Mesenteric fat pad (tissue), 1 donor: ENCODE measurements around the gene CHST11. TPM values are rescaled to one million over a fixed set of nuclear protein-coding genes. Genes with fewer than 3 reads are reported as not detected.

ENCODE experiments used
- DNase-seq: peaks from one replicate; pipeline ENCODE4 v3.0.0-alpha.2; 2020; ENCODE audit warnings: low spot score
- total RNA-seq: library from RNA; stranded (reverse); fragmentation: NEBNext Ultra II Directional; extraction: Animal tissue kit (Norgen Biotek cat#: 25700); gene quantifications from one replicate; pipeline ENCODE4 v1.2.1, GENCODE V29; 2021
- donor health status: DM: yes; HTN: yes; CAD: no.

Gene CHST11
- total RNA-seq, 1 donor from 2014 or later = 15.4 TPM

DNA sequence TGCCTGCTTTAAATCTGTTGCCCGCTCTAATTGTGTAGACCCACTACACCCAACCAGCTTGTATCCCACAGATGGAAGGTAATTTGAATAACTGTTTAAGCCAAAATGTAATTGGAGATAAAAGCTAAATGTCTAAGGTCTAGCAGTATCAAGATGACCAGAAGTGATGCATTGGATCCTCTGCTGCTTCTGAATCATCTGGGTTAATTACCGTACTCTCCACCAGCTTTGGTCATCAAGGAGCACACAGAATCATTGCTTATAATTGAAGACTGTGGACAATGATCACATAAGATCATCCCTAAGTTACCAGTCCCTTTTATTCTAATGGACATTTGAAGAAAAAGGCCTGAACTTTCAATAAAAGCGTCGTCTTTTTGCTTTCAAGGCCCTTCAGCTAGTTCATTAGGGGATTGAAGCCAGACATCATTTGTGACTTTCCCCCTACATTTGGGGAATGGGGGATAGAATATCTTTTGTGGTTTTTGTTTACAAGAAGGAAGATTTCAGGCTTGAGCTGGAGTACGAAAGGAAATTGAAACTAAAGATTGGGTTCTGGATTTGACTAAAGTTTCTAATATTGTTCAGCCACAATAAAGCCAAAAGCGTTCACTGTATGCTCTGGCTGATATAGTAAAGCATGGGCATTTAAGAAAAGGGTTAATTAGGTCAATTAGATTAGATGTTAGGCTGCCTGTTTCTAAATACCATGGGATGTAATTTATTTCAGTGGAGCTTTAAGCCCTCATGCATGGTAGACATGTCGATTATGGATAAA is 123.2 kb downstream of the CHST11 start:
- DNase-seq = no peak

DNA sequence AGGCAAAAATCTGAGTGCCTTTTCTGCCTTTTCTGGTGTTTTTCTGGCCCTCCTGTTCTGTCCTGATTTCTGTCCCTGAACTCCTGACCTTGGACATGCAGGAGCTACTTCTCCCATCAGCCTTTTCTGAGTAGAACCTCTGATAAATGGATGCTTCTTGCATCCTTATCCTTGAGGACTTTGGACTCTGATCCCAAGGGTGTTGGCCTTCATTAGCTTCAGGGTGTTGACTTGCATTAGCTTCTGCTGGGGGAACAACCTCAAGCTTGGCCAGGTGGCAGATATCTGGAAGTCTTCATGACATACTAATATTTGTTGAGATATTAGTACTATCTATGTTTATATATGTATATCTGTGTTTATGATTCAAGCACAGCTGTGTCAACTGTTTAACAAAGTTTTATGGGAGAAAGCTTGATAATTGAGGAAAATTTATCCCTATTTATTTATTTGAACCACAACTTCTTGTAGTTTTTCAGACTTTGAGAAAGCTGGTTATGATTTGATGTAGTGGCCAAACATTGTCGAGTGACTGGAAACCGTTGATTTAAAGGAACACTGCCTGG is 124.3 kb downstream of the CHST11 start:
- no peak for DNase-seq

DNA sequence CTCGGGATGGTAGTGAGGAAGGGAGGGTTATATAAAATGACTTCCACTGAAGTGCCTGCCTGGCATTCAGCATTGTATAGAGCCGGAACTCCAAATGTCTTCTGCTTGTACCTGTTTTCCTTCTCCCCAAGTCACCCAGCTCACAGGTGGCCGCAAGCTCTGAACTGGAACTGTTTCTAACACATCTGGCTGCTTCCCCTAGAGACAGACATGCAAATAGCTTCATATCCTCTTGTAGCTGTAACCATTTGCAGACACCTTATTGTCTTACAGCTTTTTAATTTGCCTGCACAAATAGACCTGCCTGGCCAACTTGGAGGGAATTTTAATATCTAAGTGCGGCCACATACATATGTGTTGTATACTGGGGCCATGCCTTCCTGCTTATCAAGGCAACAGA is 126.0 kb downstream of the CHST11 start:
- peak; percentile 12 for DNase-seq

DNA sequence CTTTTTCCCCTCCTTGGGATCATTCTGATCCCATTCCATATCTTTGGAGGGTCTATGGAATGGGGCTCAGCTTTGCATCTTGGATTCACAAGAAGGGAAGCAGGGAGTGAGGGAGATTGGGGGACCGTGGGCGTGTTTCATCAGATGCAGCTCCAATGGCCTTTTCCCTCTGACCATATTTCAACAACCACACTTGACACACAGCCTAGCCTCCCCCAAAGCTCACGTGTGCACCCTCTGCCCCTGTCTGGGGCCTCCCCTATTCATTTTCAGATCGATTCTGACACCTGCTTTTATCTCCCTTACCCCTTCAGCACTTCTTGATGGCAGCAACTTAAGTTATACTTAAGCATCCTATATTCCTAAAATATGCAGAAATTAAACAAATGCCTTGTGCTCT is 126.6 kb downstream of the CHST11 start:
- DNase-seq = peak; percentile 28

DNA sequence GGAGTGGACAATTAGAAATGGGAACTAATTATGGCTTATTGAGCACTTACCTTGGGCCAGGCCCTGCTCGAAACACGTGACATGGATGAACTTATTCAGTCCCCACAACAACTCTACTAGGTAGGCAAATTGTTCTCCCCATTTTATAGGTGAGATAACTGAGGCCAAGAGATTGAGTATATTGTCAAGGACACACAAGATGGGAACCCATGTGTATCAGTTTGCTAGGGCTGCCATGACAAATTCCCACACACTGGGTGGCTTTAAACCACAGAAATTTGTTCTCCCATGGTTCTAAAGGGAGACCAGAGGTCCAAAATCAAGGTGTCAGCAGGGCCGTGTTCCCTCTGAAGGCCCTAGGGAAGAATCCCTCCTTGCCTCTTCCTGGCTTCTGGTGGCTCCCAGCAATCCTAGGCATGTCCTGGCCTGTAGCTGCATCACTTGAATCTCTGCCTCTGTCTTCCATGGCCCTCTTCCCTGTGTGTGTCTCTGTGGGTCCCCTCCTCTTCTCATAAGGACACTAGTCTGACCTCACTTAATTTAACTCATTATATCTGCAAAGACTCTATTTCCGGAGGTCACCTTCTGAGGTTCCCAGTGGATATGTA is 128.8 kb downstream of the CHST11 start:
- peak; percentile 24 for DNase-seq

DNA sequence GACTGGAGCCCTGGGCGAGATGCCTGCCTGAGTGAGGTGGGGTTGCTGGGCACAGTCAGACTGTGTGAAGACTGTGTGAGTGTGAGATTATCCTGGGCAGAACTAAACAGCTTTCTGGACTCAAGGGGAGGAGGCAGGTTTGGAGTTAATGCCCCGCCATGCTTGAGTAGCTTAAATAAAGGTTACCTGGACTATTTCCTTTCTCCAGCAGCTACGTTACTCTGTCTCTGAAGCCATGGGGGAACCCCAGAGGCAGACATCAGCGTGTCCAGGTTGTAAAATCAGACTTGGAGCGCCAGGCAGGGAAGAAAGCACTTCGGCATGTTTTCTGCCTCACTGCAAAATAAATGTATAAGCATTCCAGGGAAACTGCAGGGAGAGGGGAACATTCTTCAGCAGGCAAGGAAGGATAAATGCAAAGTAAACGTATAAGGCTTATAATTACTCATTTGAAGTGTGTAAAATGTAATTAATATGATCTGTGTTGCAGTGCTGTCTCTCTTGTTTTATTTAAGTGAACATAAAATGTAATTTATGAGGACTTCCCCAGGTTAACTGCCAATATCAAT is 129.7 kb downstream of the CHST11 start:
- DNase-seq = peak; percentile 57

DNA sequence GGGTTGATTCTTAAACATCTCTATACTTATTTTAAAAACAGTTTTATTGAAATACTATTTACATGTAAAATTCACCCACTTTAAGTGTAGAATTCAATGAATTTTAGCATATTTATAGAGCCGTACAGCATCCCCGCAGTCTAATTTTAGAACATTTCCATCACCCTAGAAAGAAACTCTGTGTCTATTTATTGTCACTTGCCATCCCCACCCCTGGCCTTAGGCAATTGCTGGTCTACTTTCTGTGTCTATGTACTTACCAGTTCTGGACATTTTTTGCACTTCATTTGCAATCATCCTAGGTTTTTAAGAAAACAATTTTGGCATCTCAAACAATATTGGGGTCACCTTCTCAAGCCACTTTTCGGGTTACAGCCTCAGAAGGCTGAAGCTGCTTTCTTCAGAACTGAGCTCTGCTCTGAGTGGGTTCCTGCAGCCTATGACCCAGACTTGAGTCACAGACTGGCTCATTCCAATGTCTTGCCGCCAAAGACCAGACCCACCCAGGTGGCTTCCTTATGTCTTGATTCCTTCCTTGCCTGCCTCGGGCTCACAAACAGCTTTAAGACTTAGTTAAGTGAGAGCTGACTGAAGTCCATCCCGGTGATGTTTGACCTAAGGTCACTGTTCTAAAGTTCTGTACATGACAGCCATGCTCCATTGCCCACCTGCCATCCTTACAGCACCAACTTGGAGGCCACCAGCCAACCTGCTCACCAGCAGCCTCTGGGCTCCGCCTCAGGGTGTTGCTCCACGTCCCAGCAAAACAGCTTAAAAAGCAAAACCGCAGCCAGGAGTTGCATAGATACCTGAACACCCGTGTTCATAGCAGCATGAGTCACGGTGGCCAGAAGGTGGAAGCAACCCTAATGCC is 131.5 kb downstream of the CHST11 start:
- peak; percentile 82 for DNase-seq

DNA sequence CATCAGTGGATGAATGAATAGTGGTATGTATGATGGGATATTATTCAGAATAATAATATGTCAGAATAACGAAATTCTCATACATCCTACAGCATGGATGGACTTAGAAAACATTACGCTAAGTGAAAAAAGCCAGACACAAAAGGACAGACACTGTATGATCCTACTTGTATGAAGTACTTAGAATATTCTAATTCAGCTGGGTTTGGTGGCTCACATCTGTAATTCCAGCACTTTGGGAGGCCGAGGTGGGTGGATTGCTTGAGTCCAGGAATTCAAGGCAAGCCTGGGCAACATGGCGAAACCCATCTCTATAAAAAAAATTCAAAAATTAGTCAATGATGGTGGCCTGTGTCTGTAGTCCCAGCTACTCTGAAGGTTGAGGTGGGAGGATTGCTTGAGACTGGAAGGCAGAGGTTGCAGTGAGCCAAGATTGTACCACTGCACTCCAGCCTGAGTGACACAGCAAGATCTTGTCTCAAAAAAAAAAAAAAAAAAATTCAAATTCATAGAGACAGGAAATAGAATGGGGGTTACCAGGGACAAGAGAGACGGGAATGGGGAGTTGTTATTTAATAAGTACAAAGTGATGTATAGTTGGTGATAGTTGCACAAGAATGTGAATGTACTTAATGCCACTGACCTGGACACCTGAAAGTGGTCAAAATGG is 132.3 kb downstream of the CHST11 start:
- DNase-seq = no peak

DNA sequence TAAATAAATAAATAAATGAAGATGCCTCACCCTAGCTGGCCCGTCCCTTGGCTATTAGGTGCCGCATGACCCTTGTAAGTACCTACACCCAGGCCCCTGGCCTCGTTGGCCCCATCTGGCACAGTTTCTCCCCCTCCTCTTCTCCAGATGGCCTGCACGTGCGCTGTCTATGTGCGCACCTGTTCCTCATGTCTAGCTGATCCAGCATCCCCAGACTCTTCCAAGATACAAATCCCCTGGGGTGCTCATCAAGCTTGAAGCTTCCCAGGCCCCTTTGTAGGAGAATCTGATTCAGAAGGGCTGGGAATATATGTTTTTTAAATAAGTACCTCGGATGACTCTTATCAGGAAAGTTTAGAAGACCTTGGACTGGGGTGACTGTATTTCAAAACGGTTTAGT is 133.3 kb downstream of the CHST11 start:
- DNase-seq = peak; percentile 20

DNA sequence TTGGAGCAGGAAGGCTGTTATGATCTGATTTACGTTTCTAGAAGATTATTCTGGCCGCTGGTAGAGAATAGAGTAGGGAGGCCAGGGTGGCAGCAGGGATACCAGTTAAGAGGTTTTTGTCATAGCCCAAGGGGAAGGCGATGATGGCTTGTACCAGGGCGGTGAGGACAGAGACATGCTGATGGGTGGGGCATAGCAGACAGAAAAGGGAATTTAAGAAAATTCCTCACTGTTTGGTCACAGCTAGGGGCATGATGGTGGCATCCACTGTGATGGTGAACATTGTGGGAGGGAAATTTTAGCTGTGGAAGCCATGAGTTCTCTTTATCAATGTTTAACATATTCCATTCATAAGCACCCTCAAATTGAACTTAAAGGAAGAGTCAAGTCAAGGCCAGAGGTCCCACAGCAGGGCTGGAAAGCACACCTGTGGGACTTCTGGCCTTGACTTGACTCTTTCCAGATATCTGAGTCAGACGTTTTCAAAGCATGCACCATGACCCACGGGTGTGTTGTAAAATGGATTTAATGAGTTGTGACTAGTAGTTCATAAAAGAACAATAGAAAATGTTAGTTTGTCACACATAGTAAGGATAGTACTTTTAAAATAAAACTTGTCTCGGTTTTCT is 134.6 kb downstream of the CHST11 start:
- DNase-seq = peak; percentile 16

DNA sequence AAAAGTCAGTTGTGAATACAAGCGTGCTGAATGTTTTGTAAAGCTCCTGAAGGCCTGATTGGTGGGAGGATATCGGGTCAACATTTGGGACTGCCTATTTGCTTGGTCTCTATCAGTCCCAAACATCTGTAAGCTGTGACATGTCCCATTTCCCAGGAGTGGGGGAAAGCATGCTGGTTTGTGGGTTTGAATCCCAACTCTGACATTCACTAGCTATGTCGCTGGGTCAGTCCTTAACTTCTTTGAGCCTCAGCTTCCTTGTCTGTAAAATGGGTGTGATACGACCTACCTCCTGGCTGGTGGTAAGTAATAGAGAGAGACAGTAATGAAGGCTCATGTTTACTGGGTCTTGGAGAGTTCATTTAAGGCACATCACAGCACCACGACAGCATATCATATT is 136.7 kb downstream of the CHST11 start:
- DNase-seq = no peak

DNA sequence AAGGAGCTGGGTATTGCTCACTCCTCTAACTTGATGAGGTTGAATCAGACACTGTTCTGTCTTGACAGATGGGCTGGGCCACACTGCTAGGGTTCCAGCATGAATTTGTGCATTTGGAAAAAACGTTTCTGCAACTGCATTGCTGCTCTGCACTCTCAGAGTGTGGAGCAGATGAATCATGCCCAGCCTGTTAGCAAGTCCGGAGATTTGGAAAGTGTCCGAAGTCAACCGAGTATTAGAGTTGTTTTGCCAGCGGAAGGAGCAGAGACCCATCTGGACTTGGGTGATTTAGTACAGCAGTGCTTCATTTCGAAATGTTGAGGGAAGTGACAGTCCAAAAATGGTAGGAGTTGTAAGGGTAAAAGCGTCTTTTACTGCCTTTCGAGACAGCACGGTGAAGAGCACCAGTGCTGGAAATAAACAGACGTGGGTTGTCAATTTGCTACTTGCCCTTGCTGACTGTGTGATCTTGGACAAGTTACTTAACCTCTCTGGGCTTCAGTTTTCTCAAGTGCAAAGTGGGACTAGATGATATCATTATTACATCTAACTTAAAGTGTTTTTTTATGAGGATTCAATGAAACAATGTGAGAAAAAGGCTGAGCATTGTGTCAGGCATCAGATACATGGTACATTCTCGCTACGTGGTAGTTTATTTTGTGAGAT is 139.5 kb downstream of the CHST11 start:
- DNase-seq = peak; percentile 35

DNA sequence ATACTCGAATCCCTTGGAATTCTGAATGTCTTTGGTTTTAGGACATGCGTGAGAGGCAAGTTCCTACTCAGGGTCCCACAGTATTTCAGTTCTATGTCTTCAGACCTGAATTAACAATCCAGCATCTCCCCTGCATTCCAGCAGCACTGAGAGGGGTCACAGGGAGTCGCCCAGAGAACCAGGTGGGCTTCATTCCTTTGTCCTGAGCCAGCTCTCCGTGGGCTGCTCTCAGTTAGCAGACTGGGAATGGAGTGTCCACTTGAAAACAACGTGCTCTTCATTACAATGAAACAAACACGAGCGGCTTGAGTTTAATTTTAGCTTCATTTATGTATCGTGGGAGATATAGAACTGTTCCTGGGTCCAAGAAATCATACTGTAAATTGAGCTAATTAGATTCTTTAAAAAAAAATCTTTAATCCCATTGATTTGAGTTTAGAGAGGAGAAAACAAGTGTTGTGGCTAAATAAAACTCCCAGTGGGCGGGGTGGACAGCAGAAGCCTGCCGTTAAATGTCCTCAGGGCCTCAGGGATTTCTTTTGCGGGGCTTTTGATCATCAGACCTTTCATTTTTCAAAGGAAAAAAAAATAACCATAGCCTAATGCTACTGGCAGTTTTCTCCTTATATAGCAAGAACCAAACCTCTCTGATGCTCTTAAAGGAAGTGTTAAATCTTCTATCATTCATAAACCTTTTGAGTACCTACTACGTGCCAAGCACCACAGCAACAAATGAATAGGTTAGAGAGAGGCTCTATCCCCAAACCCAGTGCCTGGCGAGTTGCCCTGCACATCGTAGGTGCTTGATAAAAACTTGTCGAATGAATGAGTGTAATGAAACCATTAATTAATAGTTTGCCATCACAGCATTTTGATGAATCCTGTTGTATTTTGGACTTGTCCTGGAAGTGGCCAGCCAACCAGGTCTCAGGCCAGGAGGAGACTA is 140.4 kb downstream of the CHST11 start:
- DNase-seq = peak; percentile 39

DNA sequence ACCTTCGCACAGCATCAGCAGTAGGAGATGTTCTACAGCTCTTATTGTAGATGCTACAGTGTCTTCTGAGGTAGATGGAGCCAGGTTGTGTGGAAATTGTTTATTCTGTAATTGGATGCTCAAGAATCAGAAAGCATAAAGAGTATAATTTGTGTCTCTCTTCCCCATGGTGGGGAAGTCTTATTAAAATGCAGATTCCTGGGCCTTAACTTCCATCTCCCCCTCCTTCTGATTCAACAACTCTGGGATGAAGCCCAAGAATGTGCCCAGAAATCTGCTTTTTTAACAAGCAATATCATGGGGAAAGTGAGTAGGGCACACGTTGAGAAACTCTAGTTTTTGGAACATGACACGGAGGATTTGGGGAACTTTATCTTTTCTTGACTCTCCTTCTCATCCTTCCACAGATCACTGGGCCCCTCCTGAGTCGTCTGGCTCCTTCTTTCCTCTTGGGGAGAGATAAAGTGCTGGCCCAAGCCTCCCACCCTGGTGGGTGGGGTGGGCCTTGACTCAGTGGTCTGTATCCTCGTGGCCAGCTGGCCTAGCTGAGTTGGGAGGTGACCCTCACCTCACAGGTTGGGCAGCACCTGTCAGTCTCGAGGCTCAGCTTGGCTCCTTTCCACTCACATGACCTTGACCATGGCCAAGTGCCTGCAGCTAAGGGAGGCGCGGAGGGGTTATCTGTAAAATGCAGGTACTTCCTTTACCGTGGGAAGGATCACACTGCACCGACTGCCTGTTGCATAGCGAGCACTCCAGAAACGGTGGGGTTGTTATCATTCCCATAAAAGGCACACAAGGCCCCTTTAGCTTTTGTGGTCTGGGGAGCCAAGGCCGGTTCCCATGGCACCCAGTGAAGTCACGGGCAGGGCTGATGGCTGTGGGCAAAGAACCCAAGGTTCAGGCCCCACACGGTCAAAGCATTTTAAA is 141.9 kb downstream of the CHST11 start:
- peak; percentile 49 for DNase-seq

DNA sequence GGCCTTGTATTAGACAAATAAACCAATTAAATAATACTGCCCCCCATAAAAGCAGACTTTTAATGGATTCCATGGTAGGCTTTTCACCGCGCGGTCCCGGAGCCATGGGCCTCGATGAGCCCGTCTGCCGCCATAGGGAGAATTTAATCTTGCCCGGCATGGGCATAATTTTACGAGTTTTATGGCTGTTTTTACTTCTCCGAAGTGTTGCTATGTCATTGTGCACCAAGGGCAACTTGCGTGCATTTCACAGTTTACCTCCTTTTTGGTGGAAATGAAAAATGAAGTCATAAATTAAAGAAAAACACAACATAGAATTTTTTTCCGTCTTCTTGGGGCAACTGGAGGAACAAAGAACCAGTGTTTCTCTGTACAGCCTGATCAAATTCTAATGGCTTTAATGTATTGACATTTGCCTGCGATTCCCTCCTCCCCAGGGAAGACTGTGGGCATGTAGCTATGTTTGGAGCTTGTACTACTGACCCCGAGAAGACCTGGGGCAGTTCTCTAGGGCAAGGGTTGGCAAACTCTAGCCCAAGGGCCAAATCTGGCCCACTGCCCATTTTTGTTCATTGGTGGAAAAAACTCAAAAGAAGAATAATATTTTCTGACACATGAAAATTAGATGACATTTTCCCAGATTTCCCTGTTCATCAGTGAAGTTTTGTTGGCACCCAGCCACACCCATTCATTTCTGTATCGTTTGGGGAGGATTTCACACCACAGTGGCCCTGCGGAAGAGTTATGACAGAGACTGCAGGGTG is 142.7 kb downstream of the CHST11 start:
- no peak for DNase-seq

DNA sequence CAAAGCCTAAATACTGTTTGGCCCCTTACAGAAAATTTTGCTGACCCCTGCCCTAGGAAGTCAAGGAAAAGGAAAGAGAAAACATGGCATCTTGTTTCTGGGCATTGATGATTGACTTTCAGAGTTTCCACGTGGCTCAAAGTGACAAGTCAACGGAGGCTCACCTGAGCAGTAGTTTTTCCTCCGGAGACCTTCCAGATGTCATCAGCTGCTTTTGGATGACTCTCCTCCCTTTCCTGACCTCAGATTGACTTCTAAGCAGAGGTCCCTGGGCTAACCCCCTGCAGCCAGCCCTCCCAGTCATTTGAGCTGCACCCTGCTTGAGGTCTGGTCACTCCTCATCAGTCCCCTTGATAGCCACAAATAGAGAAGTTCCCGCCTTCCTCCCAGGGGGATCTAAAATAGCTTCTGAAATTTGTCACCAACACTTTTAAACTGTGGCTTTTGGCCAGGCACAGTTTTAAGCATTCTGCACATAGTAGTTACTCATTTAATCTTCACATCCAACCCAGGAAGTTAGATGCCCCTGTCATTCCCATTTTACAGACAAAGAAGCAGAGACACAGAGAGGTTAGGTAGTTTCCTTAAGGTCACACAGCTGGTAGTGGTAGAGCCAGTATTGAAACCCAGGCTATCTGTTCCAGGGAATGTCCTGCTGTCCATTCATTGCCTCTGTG is 143.4 kb downstream of the CHST11 start:
- DNase-seq = no peak
